ENCODE data around the gene TYK2.
A peak's percentile ranks its signal among the peaks of the same experiment; 100 is the strongest.

The TYK2 gene

DNA sequence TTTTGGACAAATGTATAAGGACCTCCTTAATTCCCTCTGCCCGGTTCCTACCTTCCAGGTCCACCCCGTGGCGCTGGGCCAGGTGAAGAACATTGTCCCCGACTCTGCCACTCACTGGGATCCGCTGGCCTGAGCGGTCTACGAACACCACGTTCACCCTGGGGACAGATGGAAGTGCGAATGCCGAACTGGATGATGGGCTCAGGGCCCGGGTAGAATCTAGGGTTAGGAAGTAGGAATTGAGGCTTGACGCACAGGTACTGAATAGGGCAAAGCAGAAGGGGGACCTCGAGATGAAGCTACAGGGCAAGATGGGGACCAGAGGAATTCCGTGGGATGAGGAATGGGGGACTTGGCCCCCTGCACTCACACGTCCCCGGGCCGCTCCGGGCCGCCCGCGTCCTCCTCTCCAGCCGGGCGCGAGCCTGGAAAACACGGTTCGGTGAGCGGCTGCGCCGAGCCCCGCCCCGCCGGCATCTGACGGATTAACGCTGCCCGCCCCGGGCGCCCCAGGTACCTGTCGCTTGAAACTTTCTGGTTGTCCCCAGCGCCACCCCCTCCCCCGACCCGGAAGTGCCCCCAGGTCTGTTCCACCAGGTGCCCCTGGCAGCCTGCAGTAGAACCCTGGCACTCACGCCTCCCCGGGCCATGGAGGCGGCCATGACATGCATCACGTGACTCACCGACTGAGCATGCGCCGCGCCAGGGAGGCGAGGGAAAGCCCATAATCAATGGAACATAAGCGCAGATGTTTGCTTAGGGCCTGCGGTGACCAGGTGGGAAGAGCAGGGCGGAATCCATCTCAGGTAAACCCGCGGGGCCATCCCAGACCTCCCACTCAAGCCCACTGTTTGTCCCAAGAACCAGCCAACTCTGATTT is 64.8 kb downstream of the TYK2 start, which contains the start of gene FDX2:
TSS of gene FDX2 (minus strand) at position 681 of the 880 bp plus-strand sequence. CDS start at position 662, 19 bp downstream.
- peak; percentile 96 for DNase-seq (ENCODE audit: low spot score)
- in situ Hi-C loops (cut with MboI; ENCODE audit: low sequenced_read_pairs, unreplicated experiment), result no loop called here
- TF ChIP-seq CTCF (IDR thresholded peaks at IDR 0.05; ENCODE audit: borderline replicate concordance, control extremely low read depth, extremely low read depth, insufficient read depth, missing control alignments), result no peak

GRCh38 chr19:10309423-10309822 is 70.9 kb downstream of the TYK2 start, which contains the start of gene ZGLP1:
Gene ZGLP1 (minus strand): TSS chr19:10309815.
- in situ Hi-C loops (cut with MboI; ENCODE audit: low sequenced_read_pairs, unreplicated experiment), result no loop called here
- no peak for TF ChIP-seq CTCF (IDR thresholded peaks at IDR 0.05; ENCODE audit: borderline replicate concordance, control extremely low read depth, extremely low read depth, insufficient read depth, missing control alignments)
- DNase-seq (ENCODE audit: low spot score), result no peak

DNA sequence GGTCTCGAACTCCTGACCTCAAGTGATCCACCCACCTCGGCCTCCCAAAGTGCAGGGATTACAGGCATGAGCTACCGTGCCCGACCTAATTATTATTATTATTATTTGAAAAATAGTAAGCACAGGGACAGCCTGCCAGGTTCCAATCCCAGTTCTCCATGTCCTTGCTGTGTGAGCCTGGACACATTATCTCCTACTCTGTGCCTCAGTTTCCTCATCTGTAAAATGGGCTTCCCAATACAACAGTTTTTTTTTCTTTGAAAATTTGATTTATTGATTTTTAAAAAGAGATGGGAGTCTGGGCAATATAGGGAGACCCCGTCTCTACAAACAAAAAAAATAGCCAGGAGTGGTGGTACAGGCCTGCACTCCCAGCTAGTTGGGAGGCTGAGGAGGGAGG is 74.0 kb downstream of the TYK2 start:
- in situ Hi-C loops (cut with MboI; ENCODE audit: low sequenced_read_pairs, unreplicated experiment), result no loop called here
- no peak for DNase-seq (ENCODE audit: low spot score)

DNA sequence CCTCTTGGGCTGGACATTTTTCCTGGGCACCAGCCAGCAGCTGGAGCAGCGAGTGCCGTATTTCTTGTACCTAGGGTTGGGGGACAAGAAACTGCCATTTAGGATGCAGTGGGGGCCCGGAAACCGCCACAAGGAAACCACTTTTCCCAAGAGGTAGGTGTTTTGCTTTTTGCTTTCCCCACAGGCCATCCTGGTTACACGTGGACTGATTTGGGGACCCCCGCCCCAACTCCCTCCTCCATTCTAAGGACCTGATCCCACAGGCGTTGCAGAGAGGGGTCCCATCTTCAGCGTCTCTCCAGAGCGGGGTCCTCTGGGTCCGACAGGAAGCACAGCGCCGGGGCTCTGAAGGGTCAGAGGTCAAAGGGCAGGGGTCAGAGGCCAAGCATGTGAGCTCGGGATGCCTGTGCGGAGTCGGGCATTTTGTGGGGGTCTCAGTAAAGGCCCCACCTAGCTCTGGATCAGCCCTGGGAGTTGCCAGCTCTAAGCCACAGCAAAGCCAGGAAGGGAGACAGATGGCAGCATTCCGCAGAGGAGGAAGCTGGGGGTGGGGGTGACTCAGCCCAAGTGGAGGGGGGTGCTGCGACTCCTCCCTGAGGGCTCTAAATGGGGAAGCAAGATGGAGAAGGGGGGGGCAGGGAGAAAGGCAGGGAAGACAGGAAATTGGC is 75.1 kb downstream of the TYK2 start:
- no peak for DNase-seq (ENCODE audit: low spot score)
- TF ChIP-seq CTCF (IDR thresholded peaks at IDR 0.05; ENCODE audit: borderline replicate concordance, control extremely low read depth, extremely low read depth, insufficient read depth, missing control alignments), result no peak
- in situ Hi-C loops (cut with MboI; ENCODE audit: low sequenced_read_pairs, unreplicated experiment), result no loop called here

More for the DNA sequence above, 74.0 kb downstream of the TYK2 start:
- no peak for TF ChIP-seq CTCF (IDR thresholded peaks at IDR 0.05; ENCODE audit: borderline replicate concordance, control extremely low read depth, extremely low read depth, insufficient read depth, missing control alignments)

Measured in GM13976 (cell line).